HepG2 (cell line): Measurements from ENCODE around the gene NOP9. TPM values are rescaled to one million over a fixed set of nuclear protein-coding genes. Genes with fewer than 3 reads are reported as not detected.

Source experiments
- CREB1 ChIP-seq, 2 experiments: fragments of 450-650 bp in 1 of 2; IDR thresholded peaks; 2 replicates each; pipeline ENCODE4 v1.6.1; 2016 to 2017; ENCODE audit warnings: control low read depth in 1 of 2, mild to moderate bottlenecking in 1 of 2, missing compliant biosample characterization in 1 of 2, missing genetic modification characterization in 1 of 2
- HOXA9 ChIP-seq: sonication (generic); formaldehyde crosslinking; IDR thresholded peaks from 2 replicates; pipeline ENCODE4 v1.8.1; 2022; ENCODE audit warnings: missing genetic modification reagents, mild to moderate bottlenecking, moderate library complexity, borderline replicate concordance
- MTA3 ChIP-seq: sonication (generic); formaldehyde crosslinking; IDR thresholded peaks from 2 replicates; pipeline ENCODE4 v1.4.0; 2020; ENCODE audit warnings: missing genetic modification reagents
- MXD4 ChIP-seq: IDR thresholded peaks from 2 replicates; pipeline ENCODE4 v1.6.1; 2016; ENCODE audit warnings: mild to moderate bottlenecking, missing biosample characterization, missing genetic modification reagents
- PLRG1 ChIP-seq: fragments of 450-650 bp; conservative IDR thresholded peaks from 2 replicates; pipeline ENCODE4 v1.6.1; 2016
- PRMT3 ChIP-seq: sonication (generic); formaldehyde crosslinking; IDR thresholded peaks from 2 replicates; pipeline ENCODE4 v1.8.1; 2022; ENCODE audit warnings: low read depth, mild to moderate bottlenecking, moderate library complexity, missing genetic modification reagents, borderline replicate concordance
- RELA ChIP-seq: sonication (generic); formaldehyde crosslinking; IDR thresholded peaks from 2 replicates; pipeline ENCODE4 v1.4.0; 2020; ENCODE audit warnings: missing genetic modification reagents
- SIN3B ChIP-seq: fragments of 150-350 bp; IDR thresholded peaks from 2 replicates; pipeline ENCODE4 v1.6.1; 2014; ENCODE audit warnings: low read length
- SNRNP70 ChIP-seq: fragments of 200-400 bp; formaldehyde crosslinking; IDR thresholded peaks from 2 replicates; pipeline ENCODE4 v1.6.1; 2017; ENCODE audit warnings: mild to moderate bottlenecking, low read depth, low read length, moderate library complexity
- STAG1 ChIP-seq: sonication (generic); formaldehyde crosslinking; IDR thresholded peaks from 2 replicates; pipeline ENCODE4 v1.4.0; 2020; ENCODE audit warnings: missing genetic modification reagents
- ZBTB1 ChIP-seq: sonication (generic); formaldehyde crosslinking; IDR thresholded peaks from 2 replicates; pipeline ENCODE4 v1.4.0; 2020; ENCODE audit warnings: missing genetic modification reagents, borderline replicate concordance
- ZBTB40 ChIP-seq, 2 experiments: fragments of 450-650 bp in 1 of 2; sonication (generic) in 1 of 2; formaldehyde crosslinking in 1 of 2; IDR thresholded peaks; 2 replicates each; pipeline versions ENCODE4 v1.6.1 to v1.8.0; 2016 to 2022; ENCODE audit warnings: antibody characterized with exemption in 1 of 2, mild to moderate bottlenecking in 1 of 2, missing genetic modification reagents in 1 of 2
- ZBTB42 ChIP-seq: sonication (generic); formaldehyde crosslinking; IDR thresholded peaks from 2 replicates; pipeline ENCODE4 v1.5.0; 2020; ENCODE audit warnings: mild to moderate bottlenecking, missing genetic modification reagents
- ZIK1 ChIP-seq: sonication (generic); formaldehyde crosslinking; IDR thresholded peaks from 2 replicates; pipeline ENCODE4 v1.5.0; 2020; ENCODE audit warnings: mild to moderate bottlenecking, low read depth, missing genetic modification reagents, borderline replicate concordance
- ZMYM2 ChIP-seq: sonication (generic); formaldehyde crosslinking; IDR thresholded peaks from 2 replicates; pipeline ENCODE4 v1.8.0; 2022; ENCODE audit warnings: mild to moderate bottlenecking, missing genetic modification reagents
- ZNF10 ChIP-seq: sonication (generic); formaldehyde crosslinking; IDR thresholded peaks from 2 replicates; pipeline ENCODE4 v1.4.0; 2020; ENCODE audit warnings: mild to moderate bottlenecking, low read depth, missing genetic modification reagents, borderline replicate concordance
- ZNF232 ChIP-seq: sonication (generic); formaldehyde crosslinking; IDR thresholded peaks from 2 replicates; pipeline ENCODE4 v1.4.0; 2020; ENCODE audit warnings: missing genetic modification reagents, borderline replicate concordance
- ZNF282 ChIP-seq: fragments of 450-650 bp; IDR thresholded peaks from 2 replicates; pipeline ENCODE4 v1.6.1; 2018; ENCODE audit not compliant: partially characterized antibody
- ZNF576 ChIP-seq: sonication (generic); formaldehyde crosslinking; IDR thresholded peaks from 2 replicates; pipeline ENCODE4 v1.4.0; 2020; ENCODE audit warnings: mild to moderate bottlenecking, missing genetic modification reagents
- ZNF577 ChIP-seq: sonication (generic); formaldehyde crosslinking; IDR thresholded peaks from 2 replicates; pipeline ENCODE4 v1.4.0; 2020; ENCODE audit warnings: mild to moderate bottlenecking, low read depth, missing genetic modification reagents, borderline replicate concordance
- ZNF839 ChIP-seq: sonication (generic); formaldehyde crosslinking; IDR thresholded peaks from 2 replicates; pipeline ENCODE4 v1.4.0; 2020; ENCODE audit warnings: missing genetic modification reagents, mild to moderate bottlenecking, borderline replicate concordance
- polyA plus RNA-seq, 8 experiments: library from polyadenylated mRNA; depleted of rRNA in 3 of 8; stranded (reverse) in 7 of 8; unstranded in 1 of 8; fragments of >200 nt; fragmentation: Illumina TruSeq in 4 of 8; extraction: Trizol in 4 of 8; gene quantifications; 2 replicates each; pipeline versions ENCODE4 v1.2.1 to v1.2.3, GENCODE V29; 2011 to 2016; ENCODE audit warnings: low read depth in 4 of 8, missing spikeins in 1 of 8, mixed read lengths in 1 of 8; ENCODE audit not compliant: insufficient read depth in 1 of 8
- total RNA-seq, 5 experiments: library from RNA; depleted of rRNA; stranded (reverse); fragments of >200 nt; fragmentation: Illumina TruSeq; extraction: Trizol; gene quantifications; 2 replicates each; pipeline ENCODE4 v1.2.3, GENCODE V29; 2016; ENCODE audit warnings: low read depth in 1 of 5

The NOP9 gene
- total and polyA plus RNA-seq, 2 of the 13 experiments (the other 11 are each of a cell fraction or from before 2014, with no cell fraction given), result 24.5 to 61.6 TPM

GRCh38 chr14:24332268-24332993 is 32.8 kb downstream of the NOP9 start (continued):
- no peak for TF ChIP-seq ZNF282
- peak; percentile 97 for TF ChIP-seq HOXA9 (CRISPR knock-in tag)
- TF ChIP-seq STAG1, result peak; percentile 77
- no peak for TF ChIP-seq PLRG1
- peak; percentile 91; the same call in 1 of the 2 replicates for TF ChIP-seq MXD4 (CRISPR knock-in tag)
- peak; percentile 51; the same call in 1 of the 2 replicates for TF ChIP-seq CREB1 (IDR thresholded peaks at IDR 0.05)
- no peak for TF ChIP-seq CREB1 (CRISPR knock-in tag; IDR thresholded peaks at IDR 0.05)
- TF ChIP-seq PRMT3 (CRISPR knock-in tag), result no peak; the same call in 1 of the 2 replicates
- no peak; the same call in 1 of the 2 replicates for TF ChIP-seq ZNF10 (CRISPR knock-in tag)
- no peak for TF ChIP-seq SNRNP70
- TF ChIP-seq RELA (CRISPR knock-in tag), result peak; percentile 26; the same call in 1 of the 2 replicates
- TF ChIP-seq SIN3B, result no peak
- 0 out of 2 replicates have a peak, but pooled peaks have one; percentile 15 for TF ChIP-seq MTA3 (CRISPR knock-in tag)
- TF ChIP-seq ZBTB1, result peak; percentile 57; the same call in 1 of the 2 replicates
- no peak for TF ChIP-seq ZBTB40 (IDR thresholded peaks at IDR 0.05)
- TF ChIP-seq ZBTB40 (CRISPR knock-in tag; IDR thresholded peaks at IDR 0.05), result peak; percentile 95
- peak; percentile 96; the same call in 1 of the 2 replicates for TF ChIP-seq ZNF839 (CRISPR knock-in tag)
- TF ChIP-seq ZIK1 (CRISPR knock-in tag), result peak; percentile 97
- TF ChIP-seq ZMYM2 (CRISPR knock-in tag), result peak; percentile 91
- no peak; the same call in 1 of the 2 replicates for TF ChIP-seq ZNF577
- TF ChIP-seq ZNF576 (CRISPR knock-in tag), result peak; percentile 84
- no peak; the same call in none of the 2 replicates for TF ChIP-seq ZNF232 (CRISPR knock-in tag)
- TF ChIP-seq ZBTB42, result peak; percentile 93
